Measurements from ENCODE around the gene TPD52L1.

GRCh38 chr6:125252891-125253290, 99.3 kb downstream of the TPD52L1 start:
- no peak for TF ChIP-seq POLR2AphosphoS5 (IDR thresholded peaks at IDR 0.05)
- TF ChIP-seq, protein P1, sequence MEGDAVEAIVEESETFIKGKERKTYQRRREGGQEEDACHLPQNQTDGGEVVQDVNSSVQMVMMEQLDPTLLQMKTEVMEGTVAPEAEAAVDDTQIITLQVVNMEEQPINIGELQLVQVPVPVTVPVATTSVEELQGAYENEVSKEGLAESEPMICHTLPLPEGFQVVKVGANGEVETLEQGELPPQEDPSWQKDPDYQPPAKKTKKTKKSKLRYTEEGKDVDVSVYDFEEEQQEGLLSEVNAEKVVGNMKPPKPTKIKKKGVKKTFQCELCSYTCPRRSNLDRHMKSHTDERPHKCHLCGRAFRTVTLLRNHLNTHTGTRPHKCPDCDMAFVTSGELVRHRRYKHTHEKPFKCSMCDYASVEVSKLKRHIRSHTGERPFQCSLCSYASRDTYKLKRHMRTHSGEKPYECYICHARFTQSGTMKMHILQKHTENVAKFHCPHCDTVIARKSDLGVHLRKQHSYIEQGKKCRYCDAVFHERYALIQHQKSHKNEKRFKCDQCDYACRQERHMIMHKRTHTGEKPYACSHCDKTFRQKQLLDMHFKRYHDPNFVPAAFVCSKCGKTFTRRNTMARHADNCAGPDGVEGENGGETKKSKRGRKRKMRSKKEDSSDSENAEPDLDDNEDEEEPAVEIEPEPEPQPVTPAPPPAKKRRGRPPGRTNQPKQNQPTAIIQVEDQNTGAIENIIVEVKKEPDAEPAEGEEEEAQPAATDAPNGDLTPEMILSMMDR (IDR thresholded peaks at IDR 0.05) = no peak
- no peak for TF ChIP-seq POLR2A (IDR thresholded peaks at IDR 0.05)
- TF ChIP-seq EP300 (IDR thresholded peaks at IDR 0.05) = no peak
